Measurements from ENCODE around the gene DHRS7.

The DHRS7 gene

DNA sequence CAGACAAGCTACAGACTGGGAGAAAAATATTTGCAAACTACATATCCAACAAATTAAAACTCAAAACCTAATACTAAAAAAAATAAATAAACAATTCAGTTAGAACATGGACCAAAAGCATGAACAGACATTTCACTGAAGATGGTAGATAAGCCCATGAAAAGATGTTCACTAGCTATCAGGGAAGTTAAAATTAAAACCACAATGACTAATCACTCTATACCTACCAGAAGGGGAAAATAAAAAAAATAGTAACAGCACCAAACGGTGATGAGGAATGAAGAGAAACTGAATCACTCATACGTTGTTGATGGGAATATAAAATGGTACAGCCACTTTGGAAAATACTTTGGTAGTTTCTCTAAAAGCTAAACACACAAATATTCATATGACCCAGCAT lies 31.1 kb upstream of the DHRS7 start:
- H3K27ac ChIP-seq (ENCODE audit: low read depth, low read length): no peak overlapping the region
- H3K4me3 ChIP-seq (ENCODE audit: low read length): no peak overlapping the region
- peaks cover 11% of the 10 kb centered on the region; the same call in 1 of the 2 replicates for H3K9me3 ChIP-seq (ENCODE audit: control insufficient read depth, insufficient read depth, low read length)
- TF ChIP-seq, protein P1, sequence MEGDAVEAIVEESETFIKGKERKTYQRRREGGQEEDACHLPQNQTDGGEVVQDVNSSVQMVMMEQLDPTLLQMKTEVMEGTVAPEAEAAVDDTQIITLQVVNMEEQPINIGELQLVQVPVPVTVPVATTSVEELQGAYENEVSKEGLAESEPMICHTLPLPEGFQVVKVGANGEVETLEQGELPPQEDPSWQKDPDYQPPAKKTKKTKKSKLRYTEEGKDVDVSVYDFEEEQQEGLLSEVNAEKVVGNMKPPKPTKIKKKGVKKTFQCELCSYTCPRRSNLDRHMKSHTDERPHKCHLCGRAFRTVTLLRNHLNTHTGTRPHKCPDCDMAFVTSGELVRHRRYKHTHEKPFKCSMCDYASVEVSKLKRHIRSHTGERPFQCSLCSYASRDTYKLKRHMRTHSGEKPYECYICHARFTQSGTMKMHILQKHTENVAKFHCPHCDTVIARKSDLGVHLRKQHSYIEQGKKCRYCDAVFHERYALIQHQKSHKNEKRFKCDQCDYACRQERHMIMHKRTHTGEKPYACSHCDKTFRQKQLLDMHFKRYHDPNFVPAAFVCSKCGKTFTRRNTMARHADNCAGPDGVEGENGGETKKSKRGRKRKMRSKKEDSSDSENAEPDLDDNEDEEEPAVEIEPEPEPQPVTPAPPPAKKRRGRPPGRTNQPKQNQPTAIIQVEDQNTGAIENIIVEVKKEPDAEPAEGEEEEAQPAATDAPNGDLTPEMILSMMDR (IDR thresholded peaks at IDR 0.05; ENCODE audit: low read depth, low read length, poor library complexity, severe bottlenecking): no peak
- no peak for TF ChIP-seq EZH2phosphoT487 (IDR thresholded peaks at IDR 0.05; ENCODE audit: borderline replicate concordance, low read length)
- H3K79me2 ChIP-seq (ENCODE audit: control insufficient read depth, low read length): no peaks in the 10 kb centered on the region
- no peaks in the 10 kb centered on the region for H3K27me3 ChIP-seq (ENCODE audit: control insufficient read depth, low read length)
- no peaks in the 10 kb centered on the region for H3F3A ChIP-seq (ENCODE audit: control insufficient read depth, insufficient read depth)
- peaks cover 26% of the 10 kb centered on the region for H3K4me1 ChIP-seq (ENCODE audit: control insufficient read depth, low read length)
- no peaks in the 10 kb centered on the region for H4K20me1 ChIP-seq (ENCODE audit: control insufficient read depth, insufficient read depth, low read depth, low read length)
- no peaks in the 10 kb centered on the region for H3K9me2 ChIP-seq (replicated peaks; ENCODE audit: control insufficient read depth, low read length)
- H3K4me2 ChIP-seq (ENCODE audit: low read length): no peak overlapping the region
- H3K36me3 ChIP-seq (ENCODE audit: control insufficient read depth, low read length): no peaks in the 10 kb centered on the region

DNA sequence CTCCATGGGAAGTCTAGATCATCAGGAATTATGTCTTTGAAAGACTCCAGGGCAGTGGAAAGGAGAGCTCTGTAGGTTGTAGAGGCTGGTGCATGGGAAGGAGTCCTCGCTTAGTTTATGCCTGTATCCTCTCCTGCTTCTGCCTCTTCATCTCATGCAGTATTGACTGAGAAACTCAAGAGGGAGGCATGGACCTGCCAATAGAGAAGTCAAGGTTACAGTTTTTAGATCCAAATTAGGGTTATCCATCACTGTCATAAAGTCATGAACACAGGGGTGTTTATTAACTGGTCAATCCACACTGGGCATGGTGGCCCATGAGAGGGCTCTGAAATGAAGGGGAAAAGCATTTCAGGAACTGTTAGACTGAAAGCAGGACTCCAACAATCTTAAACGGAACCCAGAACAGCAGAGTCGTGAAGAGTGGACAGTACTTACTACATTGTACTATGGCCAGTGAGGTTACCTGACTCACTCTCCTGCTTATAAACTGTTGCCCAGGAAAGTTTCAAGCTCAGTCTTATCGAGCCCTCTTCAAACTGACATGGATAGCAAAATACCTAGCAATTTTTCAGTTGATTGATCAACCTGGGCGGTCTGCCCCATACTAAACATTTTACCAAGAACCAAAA lies 30.1 kb upstream of the DHRS7 start:
- Histone ChIP-seq H3K4me2 (ENCODE audit: low read length) (no peak overlapping the region), H3K9me3 (ENCODE audit: control insufficient read depth, insufficient read depth, low read length) (peaks cover 11% of the 10 kb centered on the region; the same call in 1 of the 2 replicates), H3F3A (ENCODE audit: control insufficient read depth, insufficient read depth) (no peaks in the 10 kb centered on the region), H3K27ac (ENCODE audit: low read depth, low read length) (no peak overlapping the region), H3K9me2 (replicated peaks; ENCODE audit: control insufficient read depth, low read length) (no peaks in the 10 kb centered on the region), H4K20me1 (ENCODE audit: control insufficient read depth, insufficient read depth, low read depth, low read length) (no peaks in the 10 kb centered on the region), H3K79me2 (ENCODE audit: control insufficient read depth, low read length) (no peaks in the 10 kb centered on the region), H3K4me3 (ENCODE audit: low read length) (no peak overlapping the region), H3K4me1 (ENCODE audit: control insufficient read depth, low read length) (peaks cover 28% of the 10 kb centered on the region), H3K36me3 (ENCODE audit: control insufficient read depth, low read length) (no peaks in the 10 kb centered on the region), H3K27me3 (ENCODE audit: control insufficient read depth, low read length) (no peaks in the 10 kb centered on the region)
- TF ChIP-seq, protein P1 (IDR thresholded peaks at IDR 0.05; ENCODE audit: low read depth, low read length, poor library complexity, severe bottlenecking): peak; percentile 27
- TF ChIP-seq EZH2phosphoT487 (IDR thresholded peaks at IDR 0.05; ENCODE audit: borderline replicate concordance, low read length): no peak

DNA sequence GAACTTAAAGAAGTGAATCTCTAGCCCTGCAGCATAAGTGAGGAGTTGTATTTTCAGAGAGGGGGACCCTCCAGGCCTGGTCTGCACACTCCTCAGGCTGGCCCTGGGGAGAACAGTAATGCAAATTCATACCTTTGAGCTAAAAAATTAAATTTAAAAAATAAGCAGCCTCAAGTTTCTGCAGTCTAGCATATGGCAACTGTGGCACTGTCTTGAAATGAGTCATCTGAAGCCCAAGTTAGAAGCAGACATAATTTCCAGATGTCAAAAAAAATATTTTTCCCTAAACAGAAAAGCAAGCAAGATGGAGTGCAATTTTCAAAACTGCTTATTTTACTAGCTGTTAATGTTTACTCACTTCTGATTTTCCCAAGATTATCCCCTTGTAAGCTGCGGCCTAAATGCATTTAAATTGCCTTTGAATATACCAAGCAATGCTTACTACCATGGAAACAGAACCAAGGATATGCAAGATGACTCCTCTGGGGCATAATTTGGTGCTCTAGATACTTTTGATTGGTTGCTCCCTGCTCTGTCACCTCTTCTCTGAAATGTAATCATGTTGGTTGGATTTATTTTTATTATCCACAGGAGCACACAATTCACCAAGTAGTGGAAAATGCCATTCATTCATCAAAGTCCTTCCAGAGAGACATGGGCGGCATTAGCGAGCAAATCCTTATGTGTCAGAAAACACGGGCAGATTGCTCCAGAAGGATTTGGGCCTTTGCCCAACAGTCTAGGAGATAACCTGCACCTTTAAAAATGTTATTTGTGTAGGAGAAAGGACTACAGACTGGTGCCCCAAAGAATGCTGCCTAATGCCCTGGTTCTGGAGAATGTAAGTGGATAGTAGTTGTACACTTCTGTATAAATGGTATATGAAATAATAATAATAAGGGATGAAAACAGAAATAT lies 25.0 kb upstream of the DHRS7 start:
- Histone ChIP-seq H3K27me3 (ENCODE audit: control insufficient read depth, low read length) (no peaks in the 10 kb centered on the region), H3K36me3 (ENCODE audit: control insufficient read depth, low read length) (no peaks in the 10 kb centered on the region), H3K4me1 (ENCODE audit: control insufficient read depth, low read length) (peaks cover 30% of the 10 kb centered on the region), H3K79me2 (ENCODE audit: control insufficient read depth, low read length) (no peaks in the 10 kb centered on the region), H3K4me3 (ENCODE audit: low read length) (no peak overlapping the region), H3K9me2 (replicated peaks; ENCODE audit: control insufficient read depth, low read length) (no peaks in the 10 kb centered on the region), H3K4me2 (ENCODE audit: low read length) (peak overlapping the region; percentile 38), H4K20me1 (ENCODE audit: control insufficient read depth, insufficient read depth, low read depth, low read length) (no peaks in the 10 kb centered on the region), H3K27ac (ENCODE audit: low read depth, low read length) (no peak overlapping the region), H3F3A (ENCODE audit: control insufficient read depth, insufficient read depth) (no peaks in the 10 kb centered on the region), H3K9me3 (ENCODE audit: control insufficient read depth, insufficient read depth, low read length) (no peaks in the 10 kb centered on the region)
- TF ChIP-seq, protein P1 (IDR thresholded peaks at IDR 0.05; ENCODE audit: low read depth, low read length, poor library complexity, severe bottlenecking): no peak
- no peak for TF ChIP-seq EZH2phosphoT487 (IDR thresholded peaks at IDR 0.05; ENCODE audit: borderline replicate concordance, low read length)
